ENCODE results near the gene MBTPS1.
"Not testable (repeated sequence)": the region's sequence is repeated elsewhere in the genome, so short reads cannot be mapped to it uniquely, and the experiment has no call there.

Gene MBTPS1

DNA sequence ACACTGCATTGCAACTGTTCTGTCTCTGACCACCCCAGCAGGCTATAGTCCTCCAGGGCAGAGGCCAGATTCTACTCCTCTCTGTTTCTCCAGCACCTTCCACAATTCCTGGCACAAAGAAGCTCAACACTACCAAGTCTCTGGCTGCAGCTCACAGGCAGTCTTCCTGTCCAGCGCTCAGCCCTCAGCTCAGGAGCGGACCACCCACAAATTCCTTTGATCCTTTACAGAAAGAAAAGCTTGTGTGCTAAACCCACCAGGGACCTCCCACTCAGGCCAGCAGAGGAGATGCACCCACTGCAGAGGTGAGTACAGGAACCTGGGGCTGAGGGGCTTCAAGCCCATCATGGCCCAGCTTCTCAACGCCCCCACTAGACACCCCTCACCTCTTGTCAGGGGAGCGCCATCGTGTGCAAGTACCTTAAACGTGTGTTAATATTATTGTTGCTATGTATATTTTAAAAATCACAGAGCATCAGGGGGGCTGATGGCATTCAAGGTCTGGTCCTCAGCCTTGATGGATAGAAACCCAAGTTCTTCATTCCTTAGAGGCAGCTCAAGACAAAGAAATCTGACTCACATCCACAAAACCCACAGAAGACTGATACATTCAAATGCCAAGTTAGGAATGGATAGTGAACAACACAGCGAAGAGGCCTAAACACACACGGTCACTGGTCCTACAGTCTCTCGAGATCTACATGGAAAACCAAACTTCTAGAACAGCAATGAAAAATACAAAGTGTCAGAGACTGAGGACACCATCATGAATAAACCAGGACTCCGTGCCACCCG lies 19.8 kb upstream of the MBTPS1 start:
- no peak for DNase-seq

DNA sequence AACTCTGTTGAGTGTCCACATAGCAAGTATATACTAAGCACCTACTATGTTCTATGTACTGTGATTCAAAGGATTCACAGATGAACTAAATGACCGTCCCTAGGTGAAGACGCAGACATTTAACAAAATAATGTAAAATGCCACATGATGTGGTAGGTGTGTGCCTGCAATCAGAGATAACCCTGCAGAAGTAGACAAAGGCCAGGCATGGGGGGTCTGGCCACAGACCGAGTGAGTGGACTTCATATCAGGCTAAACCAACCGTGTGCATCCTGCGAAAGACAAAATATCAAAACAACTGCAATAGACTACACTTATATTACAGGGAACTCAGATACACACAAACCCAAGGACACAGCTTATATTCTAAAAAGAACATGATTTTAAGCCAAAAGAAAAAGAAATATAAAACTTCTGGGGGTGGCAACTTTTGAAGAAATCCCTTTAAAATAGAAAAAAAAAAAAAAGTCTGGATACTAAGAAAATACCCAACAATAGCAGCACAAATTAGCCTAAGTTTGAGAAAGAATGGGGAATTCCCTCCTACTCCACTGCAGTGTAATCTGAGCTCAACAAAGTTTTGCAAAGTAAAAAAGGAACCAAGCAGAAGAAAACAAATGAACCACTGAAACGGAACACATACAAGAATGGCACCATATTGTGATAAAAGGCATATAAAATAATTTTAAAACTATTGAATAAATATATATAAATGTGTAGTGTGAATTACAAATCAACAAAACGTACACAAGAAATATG lies 16.0 kb upstream of the MBTPS1 start:
- no peak for DNase-seq

DNA sequence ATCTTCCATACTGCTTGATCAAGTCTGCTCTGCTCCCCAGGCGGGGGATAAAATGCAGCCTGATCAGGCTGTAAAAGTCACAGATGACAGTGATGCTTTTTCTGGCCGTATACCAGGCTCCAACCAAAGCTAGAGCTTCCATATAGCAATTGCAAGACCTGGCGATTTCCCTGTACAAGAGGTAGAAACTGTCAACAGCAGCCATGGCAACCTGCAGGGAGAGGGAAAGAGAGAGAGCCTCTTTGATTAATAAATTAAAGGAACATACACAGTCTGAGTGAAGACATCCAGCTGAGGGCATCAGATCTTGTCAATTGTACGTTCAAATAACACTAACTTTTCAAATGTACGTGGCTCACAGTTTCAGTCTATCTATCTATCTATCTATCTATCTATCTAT lies 14.4 kb upstream of the MBTPS1 start:
- DNase-seq: no peak

DNA sequence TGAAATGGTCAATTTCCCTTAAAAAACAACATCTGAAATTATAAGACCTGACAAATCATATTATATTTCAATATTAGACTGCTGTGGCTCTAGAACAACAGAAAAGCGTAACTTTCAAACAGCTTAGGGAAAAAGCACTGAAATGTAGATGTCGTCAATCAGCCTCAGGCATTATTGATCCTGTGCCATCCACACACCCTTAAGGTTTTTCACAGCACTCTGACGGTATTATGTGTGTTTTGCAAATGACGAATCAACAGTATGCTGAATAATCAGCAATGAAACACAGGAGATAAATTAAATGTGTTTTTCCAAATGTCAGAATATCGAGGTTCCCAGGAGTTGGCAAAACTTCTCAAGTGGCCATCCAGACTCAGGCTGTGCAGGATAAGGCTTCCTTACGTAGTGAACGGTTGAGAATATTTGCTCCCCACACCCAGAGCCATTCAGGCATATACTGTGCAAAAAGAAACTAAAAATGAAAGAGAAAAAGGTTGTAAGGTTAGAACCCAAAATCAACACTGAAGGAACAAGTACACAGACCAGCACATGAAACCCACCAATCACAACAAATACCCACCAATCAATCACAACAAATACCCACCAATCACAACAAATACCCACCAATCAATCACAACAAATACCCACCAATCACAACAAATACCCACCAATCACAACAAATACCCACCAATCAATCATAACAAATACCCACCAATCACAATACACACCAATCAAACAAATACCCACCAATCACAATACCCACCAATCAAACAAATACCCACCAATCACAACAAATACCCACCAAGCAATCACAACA lies 7.7 kb upstream of the MBTPS1 start:
- no peak for DNase-seq

DNA sequence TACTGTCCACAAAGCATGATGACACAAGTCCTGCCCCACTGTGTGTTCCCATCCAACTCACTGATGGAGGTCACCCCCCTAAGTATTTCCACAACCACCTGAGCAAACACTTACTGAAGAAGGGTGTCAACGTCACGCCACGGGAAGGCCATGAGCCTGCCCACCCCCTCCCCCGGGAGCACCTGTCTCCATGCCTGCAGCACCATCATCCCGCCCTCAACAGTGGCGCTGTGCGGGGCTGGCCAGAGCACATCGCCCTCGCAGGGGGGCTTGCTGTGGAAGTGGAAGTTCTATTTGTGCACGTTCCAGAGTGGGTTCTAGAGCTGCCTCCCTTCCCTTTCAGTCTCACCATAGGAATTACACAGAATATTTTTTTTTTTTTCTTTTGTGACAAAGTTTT lies 4.3 kb upstream of the MBTPS1 start:
- DNase-seq: no peak

DNA sequence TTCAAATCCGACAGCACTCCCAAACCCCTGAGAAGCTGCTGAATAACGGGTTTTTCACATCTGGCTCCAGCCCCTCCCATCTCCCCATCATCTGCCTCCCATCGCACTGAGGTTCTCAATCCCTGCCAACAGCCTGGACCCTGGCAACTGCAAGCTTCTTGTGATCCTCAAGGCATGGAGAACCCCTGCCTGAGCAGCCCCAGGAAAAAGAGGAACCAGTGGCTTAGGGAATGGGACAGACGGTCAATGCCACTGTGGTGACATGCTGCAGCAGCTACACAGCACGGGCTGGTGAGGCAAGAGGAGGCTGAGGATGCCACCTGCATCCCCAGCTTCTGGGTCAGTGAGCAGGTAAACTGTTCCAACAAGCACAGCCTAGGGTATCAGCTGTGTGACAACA lies 3.3 kb upstream of the MBTPS1 start:
- no peak for DNase-seq

DNA sequence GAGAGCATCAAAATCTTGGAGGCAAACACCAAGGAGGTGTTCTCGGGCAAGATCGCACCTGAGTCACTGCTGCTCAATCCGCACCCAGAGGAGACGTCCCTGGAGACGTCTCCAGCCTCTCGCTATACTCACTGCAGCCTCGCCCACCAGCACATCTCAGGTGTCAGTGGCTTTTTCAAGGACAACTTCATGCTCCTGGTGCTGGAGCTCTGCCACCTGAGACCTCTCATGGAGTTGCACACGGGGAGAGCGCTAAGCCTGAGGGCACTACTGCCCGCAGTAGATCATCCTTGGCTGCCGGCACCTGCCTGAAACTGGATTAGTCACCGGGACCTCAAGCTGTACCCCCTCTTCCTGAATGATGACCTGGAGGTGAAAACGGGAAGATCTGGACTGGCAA lies 2.6 kb upstream of the MBTPS1 start:
- no peak for DNase-seq

DNA sequence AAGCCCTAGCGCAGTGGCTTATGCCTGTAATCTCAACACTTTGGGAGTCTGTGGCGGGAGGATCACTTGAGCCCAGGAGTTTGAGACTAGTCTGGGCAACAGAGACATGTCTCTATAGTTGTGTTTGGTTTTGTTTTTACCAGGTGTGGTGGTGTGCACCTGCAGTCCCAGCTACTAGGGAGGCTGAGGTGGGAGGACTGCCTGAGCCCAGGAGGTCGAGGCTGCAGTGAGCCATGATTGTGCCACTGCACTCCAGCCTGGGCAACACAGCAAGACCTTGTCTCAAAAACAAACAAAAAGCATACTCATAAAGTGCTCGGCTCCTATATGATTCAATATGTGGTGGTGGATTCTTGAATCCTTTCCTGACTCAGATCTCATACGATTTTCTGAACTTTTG lies 1.6 kb upstream of the MBTPS1 start:
- DNase-seq: not testable (repeated sequence)

DNA sequence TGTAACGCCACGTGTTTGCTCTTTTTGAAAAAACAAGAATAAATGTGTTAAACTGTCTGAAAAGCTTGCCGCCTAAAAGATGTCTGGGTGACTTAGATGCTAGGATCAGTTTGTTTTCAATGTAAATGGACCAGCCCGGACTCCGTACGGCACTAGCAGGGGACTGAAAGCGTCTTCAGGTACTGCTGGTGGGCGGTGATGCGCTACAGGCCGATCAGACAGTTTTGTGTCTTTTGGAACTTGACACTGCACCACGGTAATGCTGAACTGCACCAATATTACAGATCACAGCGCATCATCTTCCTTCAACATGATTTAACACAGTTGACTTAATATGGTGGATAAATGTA lies 727 bp upstream of the MBTPS1 start:
- DNase-seq: peak in 1 of 2 donors; percentile 50

DNA sequence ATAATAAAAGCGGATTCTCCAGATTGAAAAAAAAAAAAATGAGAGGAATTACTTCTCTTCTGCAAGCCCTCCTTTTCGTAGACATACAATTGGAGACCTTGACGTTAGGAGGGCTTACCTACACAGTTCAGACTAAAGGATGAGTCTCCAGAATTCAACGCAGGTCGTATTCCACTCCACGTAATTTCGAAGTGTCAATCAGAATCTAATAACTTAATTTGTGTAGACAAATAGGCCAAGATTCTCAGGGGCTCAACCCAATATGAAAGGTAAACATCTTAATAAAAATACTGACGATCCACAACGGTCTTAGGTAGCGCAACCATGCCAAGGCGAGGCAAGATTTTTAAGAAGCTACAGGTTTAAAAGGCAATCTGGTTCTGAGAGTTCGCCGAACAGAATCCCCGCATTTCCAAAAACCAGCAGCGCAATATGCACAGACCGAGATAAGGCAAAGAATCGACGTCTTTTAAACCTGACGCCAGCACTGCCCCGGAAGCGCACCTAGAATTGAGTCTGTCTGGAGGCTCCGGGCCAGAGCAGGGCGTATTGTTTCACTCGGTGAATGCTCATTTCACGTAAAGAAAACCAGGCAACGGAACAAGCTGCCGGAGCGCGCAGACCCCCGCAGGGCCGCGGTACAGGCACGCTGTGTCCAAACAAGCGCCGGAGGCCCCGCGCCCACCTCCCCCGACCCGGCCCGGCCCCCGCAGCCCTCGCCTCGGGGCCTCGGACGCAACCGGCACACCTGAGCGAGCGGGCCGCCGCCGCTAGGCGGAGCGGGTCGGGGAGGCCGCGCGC lies 623 bp downstream of the MBTPS1 start:
- DNase-seq: peak in 1 of 2 donors; percentile 61

DNA sequence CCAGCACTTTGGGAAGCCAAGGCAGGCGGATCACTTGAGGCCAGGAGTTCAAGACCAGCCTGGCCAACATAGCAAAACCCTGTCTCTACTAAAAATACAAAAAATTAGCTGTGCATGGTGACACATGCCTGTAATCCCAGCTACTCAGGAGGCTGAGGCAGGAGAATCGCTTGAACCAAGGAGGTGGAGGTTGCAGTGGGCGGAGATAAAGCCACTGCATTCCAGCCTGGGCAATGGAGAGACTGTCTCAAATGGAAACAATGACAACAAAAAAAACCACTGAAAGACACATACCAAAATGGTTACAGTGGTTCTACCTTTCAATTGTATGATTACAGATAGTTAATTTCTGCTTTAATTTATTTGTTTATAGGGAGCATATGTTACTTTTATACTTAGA lies 4.8 kb downstream of the MBTPS1 start:
- DNase-seq: peak in 1 of 2 donors; percentile 44

DNA sequence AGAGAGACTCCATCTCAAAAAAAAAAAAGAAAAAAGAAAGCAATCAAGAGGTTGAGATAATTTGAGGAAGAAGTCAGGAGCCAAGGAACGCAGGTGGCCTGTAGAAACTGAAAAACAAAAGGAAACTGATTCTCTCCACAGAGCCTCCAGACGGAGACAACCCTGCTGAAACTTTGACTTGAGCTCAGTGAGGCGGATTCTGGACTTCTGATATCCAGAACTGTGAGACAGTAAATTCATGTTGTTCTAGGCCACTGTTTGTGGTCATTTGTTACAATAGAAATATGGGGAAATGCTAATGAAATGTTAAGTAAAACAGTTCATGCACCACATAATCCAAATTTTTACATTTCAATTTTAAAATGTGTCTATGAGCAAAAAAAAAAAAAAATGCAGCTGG lies 5.2 kb downstream of the MBTPS1 start:
- DNase-seq: no peak

DNA sequence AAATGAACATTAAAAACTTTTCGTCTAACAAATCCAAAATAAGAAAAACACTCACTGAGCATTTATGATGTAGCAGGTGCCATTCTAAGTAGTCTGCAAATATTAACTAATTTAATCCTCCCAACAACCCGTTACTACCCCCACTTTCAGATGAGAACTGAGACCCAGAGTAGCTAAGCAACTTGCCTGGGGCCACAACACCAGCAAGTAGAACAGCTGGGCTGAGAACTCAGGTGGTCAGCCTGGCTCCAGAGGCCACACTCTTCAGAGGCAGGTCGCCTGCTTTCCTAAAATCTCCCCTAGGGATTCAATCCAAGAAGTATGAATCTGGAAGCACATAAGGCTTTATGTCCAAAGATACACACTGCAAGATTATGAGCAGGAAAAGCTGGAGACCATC lies 6.2 kb downstream of the MBTPS1 start:
- no peak for DNase-seq

DNA sequence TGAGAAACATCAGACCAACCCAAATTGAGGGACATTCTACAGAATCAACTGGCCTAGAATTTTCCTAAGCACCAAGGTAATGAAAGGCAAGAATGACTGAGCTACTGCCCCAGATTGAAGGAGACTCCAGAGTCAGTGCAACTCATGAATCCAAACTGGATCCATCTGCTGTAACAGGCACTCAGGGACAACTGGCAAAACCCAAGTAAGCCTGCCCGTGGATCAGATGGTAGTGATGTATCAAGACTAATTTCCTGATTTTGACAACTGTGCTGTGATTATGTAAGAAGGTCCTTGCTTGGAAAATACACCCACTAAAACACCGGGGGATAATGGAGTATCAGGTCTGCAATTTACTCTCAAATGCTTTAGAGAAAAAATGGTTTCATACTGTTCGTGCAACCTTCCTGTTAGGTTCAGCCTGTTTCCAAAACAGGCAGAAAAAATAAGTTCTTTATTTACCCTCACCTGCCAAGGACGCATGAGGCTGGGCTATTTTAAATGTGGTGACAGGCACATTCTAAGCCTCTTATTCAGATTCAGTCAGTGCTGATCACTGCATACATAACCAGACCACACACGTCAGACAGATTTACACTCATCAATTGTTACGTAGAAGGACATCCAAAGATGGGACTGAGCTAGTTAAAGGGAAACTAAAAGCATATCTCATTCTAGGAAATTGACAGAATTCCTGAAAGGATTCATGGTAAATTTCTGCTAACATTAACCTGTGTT lies 7.0 kb downstream of the MBTPS1 start:
- no peak for DNase-seq

DNA sequence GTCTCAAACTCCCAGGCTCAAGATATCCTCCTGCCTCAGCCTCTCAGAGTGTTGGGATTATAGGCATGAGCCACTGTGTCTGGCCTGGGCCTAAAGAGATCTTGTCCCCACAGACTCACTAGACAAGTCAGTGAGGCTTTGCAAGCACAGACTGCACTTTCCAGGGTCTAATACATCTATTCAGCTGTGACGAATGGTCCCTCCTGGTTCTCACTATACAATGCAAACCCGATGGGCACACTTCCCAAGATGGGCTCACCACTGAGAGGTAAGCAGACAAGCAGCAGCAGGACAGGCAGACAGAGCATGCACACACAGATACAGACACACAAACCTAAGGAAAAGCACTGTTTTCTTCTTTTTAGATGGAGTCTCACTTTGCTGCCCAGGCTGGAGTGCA lies 8.8 kb downstream of the MBTPS1 start:
- no peak for DNase-seq

DNA sequence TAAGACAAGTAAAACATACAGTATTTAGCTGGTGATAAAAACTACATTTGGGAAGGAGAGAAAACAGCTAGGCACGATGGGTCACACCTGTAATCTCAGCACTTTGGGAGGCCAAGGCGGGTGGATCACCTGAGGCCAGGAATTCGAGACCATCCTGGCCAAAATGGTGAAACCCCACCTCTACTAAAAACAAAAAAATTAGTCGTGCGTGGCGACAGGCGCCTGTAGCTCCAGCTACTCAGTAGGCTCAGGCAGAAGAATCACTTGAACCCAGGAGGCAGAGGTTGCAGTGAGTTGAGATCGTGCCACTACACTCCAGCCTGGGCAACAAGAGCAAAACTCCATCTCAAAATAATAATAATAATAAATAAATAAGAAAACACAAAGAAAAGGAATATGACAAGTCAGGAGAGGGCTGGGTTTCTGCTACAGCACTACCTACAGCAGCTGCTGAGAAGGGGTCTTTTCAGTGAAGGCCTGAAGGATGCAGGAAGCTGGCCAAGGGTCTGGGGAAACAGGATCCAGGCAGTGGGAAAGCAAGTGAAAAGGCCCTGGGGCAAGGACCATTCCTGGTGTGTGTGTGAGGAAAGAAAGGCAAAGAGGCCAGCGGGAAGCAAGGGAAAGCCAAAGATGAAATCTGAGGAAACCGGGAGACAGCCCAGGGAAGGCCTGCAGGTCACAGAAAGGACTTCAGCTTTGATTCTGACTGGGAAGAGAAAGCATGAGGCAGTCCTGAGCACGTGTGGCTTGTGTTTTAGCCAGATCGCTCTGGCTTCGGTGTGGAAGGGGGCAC lies 10.6 kb downstream of the MBTPS1 start:
- no peak for DNase-seq

DNA sequence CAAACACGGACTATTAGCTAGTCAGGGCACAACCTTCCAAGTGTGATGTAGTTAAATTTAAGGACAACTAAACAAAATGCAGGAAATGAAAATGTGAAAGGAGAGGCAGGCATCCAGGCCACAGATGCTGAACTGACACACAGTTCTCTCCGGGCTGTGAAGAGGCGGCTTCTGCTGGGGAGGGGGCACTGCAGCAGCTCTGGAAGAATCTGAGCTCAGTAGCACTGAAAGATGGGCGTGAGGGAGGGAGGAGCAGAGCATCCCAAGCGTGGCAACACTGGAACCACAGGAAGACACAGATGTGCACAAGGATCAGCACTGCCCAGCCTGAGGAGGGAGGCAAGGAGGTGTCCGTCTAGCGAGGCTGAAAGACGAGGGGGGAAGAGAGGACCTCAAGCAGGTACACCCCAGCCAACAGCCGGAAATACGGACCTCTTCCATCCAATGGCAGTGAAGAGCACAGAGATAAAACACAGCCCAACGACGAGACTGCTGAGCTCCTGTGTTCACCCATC lies 11.4 kb downstream of the MBTPS1 start:
- no peak for DNase-seq

DNA sequence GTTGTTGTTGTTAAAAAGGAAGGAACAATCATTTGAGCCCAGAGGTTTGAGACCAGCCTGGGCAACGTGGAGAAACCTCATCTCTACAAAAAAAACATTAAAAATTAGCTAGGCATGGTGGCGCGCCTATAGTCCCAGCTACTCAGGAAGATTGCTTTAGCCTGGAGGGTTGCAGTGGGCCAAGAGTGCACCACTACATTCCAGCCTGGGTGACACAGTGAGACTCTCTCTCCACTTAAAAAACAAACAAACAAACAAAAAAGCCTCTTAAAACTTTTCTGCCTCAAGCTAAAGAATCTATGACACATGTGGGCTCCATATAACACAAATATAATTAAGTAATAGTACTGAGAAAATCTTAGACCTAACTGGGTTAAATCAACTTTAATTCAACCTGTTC lies 12.5 kb downstream of the MBTPS1 start:
- DNase-seq: no peak

DNA sequence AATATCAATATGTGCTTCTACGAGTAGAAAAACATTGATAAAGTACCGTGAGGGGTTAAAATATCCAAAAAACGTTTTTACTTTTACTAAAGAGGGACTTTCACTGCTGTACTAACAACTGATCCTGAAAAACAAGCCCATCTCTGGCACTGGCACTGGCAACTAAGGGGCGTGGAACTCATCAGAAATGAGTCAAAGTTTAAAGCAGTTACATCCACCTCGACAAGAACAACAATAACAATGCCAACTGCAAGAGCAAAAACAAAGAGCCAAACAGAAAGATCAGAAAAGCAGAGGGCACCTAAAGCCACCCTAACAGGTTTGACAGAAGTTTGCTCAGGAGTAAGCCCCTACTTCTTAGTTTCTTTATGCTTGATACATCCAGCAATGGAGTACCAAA lies 13.1 kb downstream of the MBTPS1 start:
- no peak for DNase-seq

DNA sequence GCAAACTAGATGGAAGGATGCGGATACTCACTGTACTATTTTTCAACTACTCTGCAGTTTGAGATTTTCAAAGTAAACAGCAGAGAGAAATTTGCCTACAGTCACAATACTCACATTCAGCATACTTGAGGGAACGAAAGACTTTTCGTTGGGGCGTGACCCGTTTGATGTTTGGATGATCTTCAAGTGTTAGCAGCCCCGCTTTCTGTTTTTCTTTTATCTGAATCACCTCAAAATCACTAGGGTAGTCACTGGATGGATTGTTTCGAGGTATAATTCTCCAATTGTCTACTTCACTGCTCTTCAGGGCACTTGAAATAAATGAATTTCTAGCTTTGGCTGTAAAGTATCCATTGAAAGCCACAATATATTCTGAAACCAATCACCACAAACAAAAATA lies 17.8 kb downstream of the MBTPS1 start:
- no peak for DNase-seq

DNA sequence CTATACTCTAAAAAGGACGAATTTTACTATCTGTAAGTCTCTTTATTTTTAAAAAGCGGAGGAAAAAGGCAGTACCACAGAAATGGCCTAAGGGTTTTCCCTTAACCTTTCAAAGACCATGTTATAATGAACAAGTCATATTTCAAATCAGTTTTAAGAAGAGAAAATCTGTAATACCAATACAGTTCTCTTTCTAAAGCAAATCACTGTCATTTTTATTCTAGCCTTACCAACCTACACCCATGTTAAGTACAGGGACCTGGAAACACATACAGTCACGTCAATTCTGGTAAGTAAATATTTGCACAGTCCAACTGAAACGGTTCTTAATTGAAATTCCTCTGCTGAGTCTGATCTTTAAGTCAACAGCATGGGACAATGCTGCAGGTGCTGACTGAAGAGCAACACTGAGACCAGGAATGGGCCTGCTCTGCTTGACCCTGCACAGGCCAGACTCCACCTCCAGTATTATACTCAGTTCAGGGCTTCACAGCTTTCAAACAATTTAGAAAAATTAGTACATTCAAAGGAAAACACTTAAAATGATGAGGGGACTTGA lies 20.2 kb downstream of the MBTPS1 start:
- DNase-seq: no peak

Data from stimulated activated CD4-positive, alpha-beta T cell treated with anti-CD3 and anti-CD28 coated beads, Interleukin-2, amount 100 ng/mL, for 24 hours (primary cell).